ENCODE measurements around the gene TMEM63A.

- TF ChIP-seq, protein P1, sequence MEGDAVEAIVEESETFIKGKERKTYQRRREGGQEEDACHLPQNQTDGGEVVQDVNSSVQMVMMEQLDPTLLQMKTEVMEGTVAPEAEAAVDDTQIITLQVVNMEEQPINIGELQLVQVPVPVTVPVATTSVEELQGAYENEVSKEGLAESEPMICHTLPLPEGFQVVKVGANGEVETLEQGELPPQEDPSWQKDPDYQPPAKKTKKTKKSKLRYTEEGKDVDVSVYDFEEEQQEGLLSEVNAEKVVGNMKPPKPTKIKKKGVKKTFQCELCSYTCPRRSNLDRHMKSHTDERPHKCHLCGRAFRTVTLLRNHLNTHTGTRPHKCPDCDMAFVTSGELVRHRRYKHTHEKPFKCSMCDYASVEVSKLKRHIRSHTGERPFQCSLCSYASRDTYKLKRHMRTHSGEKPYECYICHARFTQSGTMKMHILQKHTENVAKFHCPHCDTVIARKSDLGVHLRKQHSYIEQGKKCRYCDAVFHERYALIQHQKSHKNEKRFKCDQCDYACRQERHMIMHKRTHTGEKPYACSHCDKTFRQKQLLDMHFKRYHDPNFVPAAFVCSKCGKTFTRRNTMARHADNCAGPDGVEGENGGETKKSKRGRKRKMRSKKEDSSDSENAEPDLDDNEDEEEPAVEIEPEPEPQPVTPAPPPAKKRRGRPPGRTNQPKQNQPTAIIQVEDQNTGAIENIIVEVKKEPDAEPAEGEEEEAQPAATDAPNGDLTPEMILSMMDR (IDR thresholded peaks at IDR 0.05) = no peak
- peak in 1 of 2 donors; percentile 7 for TF ChIP-seq POLR2A (IDR thresholded peaks at IDR 0.05)
Observed at GRCh38 chr1:225882694-225883615, 775 bp upstream of the TMEM63A start.

Measured in uterus (tissue), 2 donors.